Measurements from ENCODE around the gene ANKRD33. TPM values are rescaled to one million over a fixed set of nuclear protein-coding genes. Genes with fewer than 3 reads are reported as not detected.

The ANKRD33 gene
- total RNA-seq, 1 experiment from 2014 or later: 0.21 TPM

DNA sequence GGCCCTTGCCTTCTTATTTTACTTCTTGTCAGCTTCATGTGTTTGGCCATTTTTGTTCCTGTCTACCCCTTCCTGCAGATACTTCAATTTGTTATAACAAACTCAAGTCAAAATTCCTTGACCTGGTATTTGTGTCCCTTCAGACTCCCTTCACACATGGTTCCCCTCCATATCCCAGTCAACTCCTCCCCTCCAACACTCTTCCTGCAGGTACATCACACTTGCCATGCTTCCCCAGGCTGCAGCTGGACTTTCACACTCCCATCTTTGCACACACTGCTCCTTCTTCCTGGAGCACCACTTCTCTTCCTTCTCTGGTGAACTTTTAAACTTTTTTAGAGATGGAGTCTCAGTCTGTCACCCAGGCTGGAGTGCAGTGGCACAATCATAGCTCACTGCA, 20.5 kb upstream of the ANKRD33 start:
- TF ChIP-seq, protein P1, sequence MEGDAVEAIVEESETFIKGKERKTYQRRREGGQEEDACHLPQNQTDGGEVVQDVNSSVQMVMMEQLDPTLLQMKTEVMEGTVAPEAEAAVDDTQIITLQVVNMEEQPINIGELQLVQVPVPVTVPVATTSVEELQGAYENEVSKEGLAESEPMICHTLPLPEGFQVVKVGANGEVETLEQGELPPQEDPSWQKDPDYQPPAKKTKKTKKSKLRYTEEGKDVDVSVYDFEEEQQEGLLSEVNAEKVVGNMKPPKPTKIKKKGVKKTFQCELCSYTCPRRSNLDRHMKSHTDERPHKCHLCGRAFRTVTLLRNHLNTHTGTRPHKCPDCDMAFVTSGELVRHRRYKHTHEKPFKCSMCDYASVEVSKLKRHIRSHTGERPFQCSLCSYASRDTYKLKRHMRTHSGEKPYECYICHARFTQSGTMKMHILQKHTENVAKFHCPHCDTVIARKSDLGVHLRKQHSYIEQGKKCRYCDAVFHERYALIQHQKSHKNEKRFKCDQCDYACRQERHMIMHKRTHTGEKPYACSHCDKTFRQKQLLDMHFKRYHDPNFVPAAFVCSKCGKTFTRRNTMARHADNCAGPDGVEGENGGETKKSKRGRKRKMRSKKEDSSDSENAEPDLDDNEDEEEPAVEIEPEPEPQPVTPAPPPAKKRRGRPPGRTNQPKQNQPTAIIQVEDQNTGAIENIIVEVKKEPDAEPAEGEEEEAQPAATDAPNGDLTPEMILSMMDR (IDR thresholded peaks at IDR 0.05): no peak
- TF ChIP-seq SIN3A (IDR thresholded peaks at IDR 0.05; ENCODE audit: borderline replicate concordance, insufficient read depth, low read depth, low read length) (no peak), POLR2AphosphoS5 (IDR thresholded peaks at IDR 0.05; ENCODE audit: low read depth, low read length) (no peak), TCF7L2 (IDR thresholded peaks at IDR 0.05; ENCODE audit: low read depth, low read length) (no peak)
- TF ChIP-seq, protein P2, sequence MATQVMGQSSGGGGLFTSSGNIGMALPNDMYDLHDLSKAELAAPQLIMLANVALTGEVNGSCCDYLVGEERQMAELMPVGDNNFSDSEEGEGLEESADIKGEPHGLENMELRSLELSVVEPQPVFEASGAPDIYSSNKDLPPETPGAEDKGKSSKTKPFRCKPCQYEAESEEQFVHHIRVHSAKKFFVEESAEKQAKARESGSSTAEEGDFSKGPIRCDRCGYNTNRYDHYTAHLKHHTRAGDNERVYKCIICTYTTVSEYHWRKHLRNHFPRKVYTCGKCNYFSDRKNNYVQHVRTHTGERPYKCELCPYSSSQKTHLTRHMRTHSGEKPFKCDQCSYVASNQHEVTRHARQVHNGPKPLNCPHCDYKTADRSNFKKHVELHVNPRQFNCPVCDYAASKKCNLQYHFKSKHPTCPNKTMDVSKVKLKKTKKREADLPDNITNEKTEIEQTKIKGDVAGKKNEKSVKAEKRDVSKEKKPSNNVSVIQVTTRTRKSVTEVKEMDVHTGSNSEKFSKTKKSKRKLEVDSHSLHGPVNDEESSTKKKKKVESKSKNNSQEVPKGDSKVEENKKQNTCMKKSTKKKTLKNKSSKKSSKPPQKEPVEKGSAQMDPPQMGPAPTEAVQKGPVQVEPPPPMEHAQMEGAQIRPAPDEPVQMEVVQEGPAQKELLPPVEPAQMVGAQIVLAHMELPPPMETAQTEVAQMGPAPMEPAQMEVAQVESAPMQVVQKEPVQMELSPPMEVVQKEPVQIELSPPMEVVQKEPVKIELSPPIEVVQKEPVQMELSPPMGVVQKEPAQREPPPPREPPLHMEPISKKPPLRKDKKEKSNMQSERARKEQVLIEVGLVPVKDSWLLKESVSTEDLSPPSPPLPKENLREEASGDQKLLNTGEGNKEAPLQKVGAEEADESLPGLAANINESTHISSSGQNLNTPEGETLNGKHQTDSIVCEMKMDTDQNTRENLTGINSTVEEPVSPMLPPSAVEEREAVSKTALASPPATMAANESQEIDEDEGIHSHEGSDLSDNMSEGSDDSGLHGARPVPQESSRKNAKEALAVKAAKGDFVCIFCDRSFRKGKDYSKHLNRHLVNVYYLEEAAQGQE (IDR thresholded peaks at IDR 0.05; ENCODE audit: insufficient read depth in 1 of 2, low read depth in 2 of 2, low read length in 1 of 2): no peak

DNA sequence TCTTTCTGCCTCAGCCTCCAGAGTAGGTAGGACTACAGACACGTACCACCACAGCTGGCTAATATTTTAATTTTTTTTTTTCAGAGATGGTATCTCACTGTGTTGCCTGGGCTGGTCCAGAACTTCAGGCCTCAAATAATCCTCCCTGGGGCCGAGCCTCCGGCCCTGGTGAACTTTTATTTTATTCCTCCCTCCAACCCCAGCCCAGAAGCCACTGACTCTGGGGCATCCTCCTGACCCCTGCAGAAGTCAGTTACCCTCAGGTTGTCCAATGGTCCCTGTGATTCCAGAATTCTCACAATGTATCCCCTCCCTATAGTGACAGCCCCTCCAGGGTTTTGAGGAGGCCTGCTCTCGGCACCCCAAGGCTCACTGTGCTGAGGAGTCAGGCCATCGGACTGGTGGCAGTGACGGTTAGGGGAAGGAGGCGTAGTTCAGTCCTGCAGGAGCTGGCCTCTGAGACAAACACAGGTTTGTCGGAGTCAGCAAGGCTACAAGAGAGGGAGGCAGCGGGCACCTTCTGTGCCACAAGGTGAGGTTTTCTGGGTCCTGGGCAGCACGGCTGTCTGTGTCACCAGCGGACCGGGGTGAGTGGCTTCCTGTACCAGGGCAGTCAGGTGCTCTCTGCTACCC, 20.0 kb upstream of the ANKRD33 start:
- in situ Hi-C loops (cut with HindIII; ENCODE audit: low pct_unique_long_range_greater_than_20kb, low sequenced_read_pairs): no loop called here

More for the DNA sequence above, 20.5 kb upstream of the ANKRD33 start:
- no peak overlapping the region for H3K27ac ChIP-seq (ENCODE audit: low read length)
- DNase-seq (ENCODE audit: low read depth, low spot score): no peak
- ATAC-seq: no peak
- POLR2A ChIA-PET: no interaction called here
- H3K9me3 ChIP-seq (ENCODE audit: control insufficient read depth, insufficient read depth, low read depth, low read length): no peaks in the 10 kb centered on the region
- intact Hi-C loops (cut with micrococcal nuclease; ENCODE audit: unreplicated experiment): no loop called here
- no peak overlapping the region for H3K4me3 ChIP-seq (ENCODE audit: low read depth in 2 of 2, low read length in 2 of 2)
- no peaks in the 10 kb centered on the region for H3K27me3 ChIP-seq (ENCODE audit: control insufficient read depth, insufficient read depth, low read length)
- no TSS peak for BruUV-seq (replicated peaks)
- H3K36me3 ChIP-seq (ENCODE audit: control insufficient read depth, insufficient read depth, low read length): no peaks in the 10 kb centered on the region
- CTCF ChIA-PET: interaction anchor here (0.7 to 1.1 kb wide), 3 partner anchors 8 to 71 kb away, joined by 3 to 9 read pairs (median 9); no protein-coding TSS in a partner anchor
- no peaks in the 10 kb centered on the region for H3K4me1 ChIP-seq (ENCODE audit: control insufficient read depth, insufficient read depth, low read length)
- in situ Hi-C loops (cut with HindIII; ENCODE audit: low pct_unique_long_range_greater_than_20kb, low sequenced_read_pairs): no loop called here

More for the DNA sequence above, 20.0 kb upstream of the ANKRD33 start:
- ChIA-PET CTCF (interaction anchor here (0.7 kb wide), 1 partner anchor 44 kb away, joined by 3 read pairs; no protein-coding TSS in a partner anchor), POLR2A (no interaction called here)
- DNase-seq (ENCODE audit: low read depth, low spot score) (no peak), ATAC-seq (no peak)
- Histone ChIP-seq H3K9me3 (ENCODE audit: control insufficient read depth, insufficient read depth, low read depth, low read length) (no peaks in the 10 kb centered on the region), H3K4me3 (ENCODE audit: low read depth in 2 of 2, low read length in 2 of 2) (no peak overlapping the region), H3K27me3 (ENCODE audit: control insufficient read depth, insufficient read depth, low read length) (no peaks in the 10 kb centered on the region), H3K4me1 (ENCODE audit: control insufficient read depth, insufficient read depth, low read length) (no peaks in the 10 kb centered on the region), H3K36me3 (ENCODE audit: control insufficient read depth, insufficient read depth, low read length) (no peaks in the 10 kb centered on the region), H3K27ac (ENCODE audit: low read length) (no peak overlapping the region)
- intact Hi-C loops (cut with micrococcal nuclease; ENCODE audit: unreplicated experiment): no loop called here
- TF ChIP-seq SIN3A (IDR thresholded peaks at IDR 0.05; ENCODE audit: borderline replicate concordance, insufficient read depth, low read depth, low read length) (no peak), POLR2AphosphoS5 (IDR thresholded peaks at IDR 0.05; ENCODE audit: low read depth, low read length) (no peak), TCF7L2 (IDR thresholded peaks at IDR 0.05; ENCODE audit: low read depth, low read length) (no peak)
- TF ChIP-seq, protein P1 (IDR thresholded peaks at IDR 0.05): no peak
- TF ChIP-seq, protein P2 (IDR thresholded peaks at IDR 0.05; ENCODE audit: insufficient read depth in 1 of 2, low read depth in 2 of 2, low read length in 1 of 2): no peak
- BruUV-seq (replicated peaks): no TSS peak

Measured in Panc1 (cell line).